DND-41 (cell line): Measurements from ENCODE around the gene PDGFRB.

Experiments
- CTCF ChIP-seq: IDR thresholded peaks from 2 replicates; pipeline ENCODE4 v1.5.1; 2012; ENCODE audit warnings: borderline replicate concordance, low read length, moderate library complexity, mild to moderate bottlenecking; ENCODE audit not compliant: poor library complexity, severe bottlenecking; ENCODE audit errors: extremely low read depth
- EZH2 ChIP-seq: IDR thresholded peaks from 3 replicates; pipeline ENCODE4 v1.6.1; 2012; ENCODE audit warnings: borderline replicate concordance, low read depth, mild to moderate bottlenecking, moderate library complexity, low read length, inconsistent platforms; ENCODE audit not compliant: severe bottlenecking

GRCh38 chr5:150192462-150192861, 36.8 kb upstream of the PDGFRB start:
- TF ChIP-seq CTCF (no peak), EZH2 (no peak)
